MCF 10A (cell line): ENCODE measurements around the gene CMTM8. TPM values are rescaled to one million over a fixed set of nuclear protein-coding genes. Genes with fewer than 3 reads are reported as not detected.
"Not testable (repeated sequence)": the region's sequence is repeated elsewhere in the genome, so short reads cannot be mapped to it uniquely, and the experiment has no call there.

Experiments
- BruUV-seq: library from RNA; stranded (reverse); fragments of 400-500 nt; replicated peaks from 2 replicates; lab custom pipeline; 2021; lab: Mats Ljungman, UMichigan
- CTCF ChIA-PET: fragments of 300-600 bp; sonication (Branson Sonifier 250); formaldehyde crosslinking; extraction: SDS; loops from one replicate; lab custom pipeline; 2021; ENCODE audit warnings: antibody characterized with exemption, inconsistent platforms; lab: Yijun Ruan, JAX
- POLR2A ChIA-PET: fragments of 300-600, 350-650 bp; sonication (Branson Sonifier 250); formaldehyde crosslinking; extraction: SDS; loops from one replicate; lab custom pipeline; 2020; ENCODE audit warnings: antibody characterized with exemption, inconsistent platforms; lab: Yijun Ruan, JAX
- DNase-seq: peaks from one replicate; pipeline ENCODE4 v3.0.0-alpha.2; 2018; ENCODE audit not compliant: unreplicated experiment
- H3K27ac Mint-ChIP-seq: one replicate; pipeline ENCODE4 v1.8.0; 2022; ENCODE audit warnings: mild to moderate bottlenecking, low read depth, mixed read lengths; ENCODE audit not compliant: unreplicated experiment
- H3K27me3 Mint-ChIP-seq: one replicate; pipeline ENCODE4 v1.8.0; 2022; ENCODE audit warnings: mixed read lengths; ENCODE audit not compliant: insufficient read depth, unreplicated experiment
- H3K36me3 Mint-ChIP-seq: one replicate; pipeline ENCODE4 v1.8.0; 2022; ENCODE audit warnings: mild to moderate bottlenecking, moderate library complexity, mixed read lengths; ENCODE audit not compliant: insufficient read depth, unreplicated experiment
- H3K4me1 Mint-ChIP-seq: one replicate; pipeline ENCODE4 v1.8.0; 2022; ENCODE audit warnings: mixed read lengths; ENCODE audit not compliant: insufficient read depth, unreplicated experiment
- H3K4me3 Mint-ChIP-seq: one replicate; pipeline ENCODE4 v1.8.0; 2022; ENCODE audit warnings: mild to moderate bottlenecking, moderate library complexity, mixed read lengths; ENCODE audit not compliant: unreplicated experiment
- H3K9me3 Mint-ChIP-seq: one replicate; pipeline ENCODE4 v1.8.0; 2022; ENCODE audit warnings: mixed read lengths; ENCODE audit not compliant: unreplicated experiment
- intact Hi-C: fragments of 100-400 bp; cut with micrococcal nuclease; formaldehyde crosslinking; loops from 2 replicates; pipeline ENCODE4 v1.14.1; 2022
- total RNA-seq: library from RNA; stranded (reverse); gene quantifications from 2 replicates; pipeline ENCODE4 v1.2.3, GENCODE V29; 2022
- TF ChIP-seq, protein P1 (sequence below): fragments of 200-600 bp; IDR thresholded peaks from one replicate; pipeline ENCODE4 v1.8.0; 2022; ENCODE audit warnings: antibody characterized with exemption, mild to moderate bottlenecking; ENCODE audit not compliant: unreplicated experiment

Gene CMTM8
- total RNA-seq, 1 experiment from 2014 or later: 3.8 TPM

GRCh38 chr3:32226875-32227500 is 11.5 kb upstream of the CMTM8 start:
- Mint-ChIP-seq H3K4me1 (peaks cover 10% of the 10 kb centered on the region), H3K27me3 (no peaks in the 10 kb centered on the region), H3K4me3 (no peak overlapping the region), H3K9me3 (no peaks in the 10 kb centered on the region), H3K27ac (no peak overlapping the region), H3K36me3 (no peaks in the 10 kb centered on the region)
- CTCF ChIA-PET: interaction anchor here (0.6 to 1.1 kb wide), 2 partner anchors 50 to 210 kb away, joined by 3 to 10 read pairs; no protein-coding TSS in a partner anchor
- DNase-seq: peak; percentile 59
- POLR2A ChIA-PET: interaction anchor here (0.6 to 2.4 kb wide), 2 partner anchors 12 to 48 kb away, joined by 3 to 10 read pairs; partner anchors contain the start of gene CMTM8
- intact Hi-C loops: no loop called here
- no TSS peak for BruUV-seq
- TF ChIP-seq, protein P1, sequence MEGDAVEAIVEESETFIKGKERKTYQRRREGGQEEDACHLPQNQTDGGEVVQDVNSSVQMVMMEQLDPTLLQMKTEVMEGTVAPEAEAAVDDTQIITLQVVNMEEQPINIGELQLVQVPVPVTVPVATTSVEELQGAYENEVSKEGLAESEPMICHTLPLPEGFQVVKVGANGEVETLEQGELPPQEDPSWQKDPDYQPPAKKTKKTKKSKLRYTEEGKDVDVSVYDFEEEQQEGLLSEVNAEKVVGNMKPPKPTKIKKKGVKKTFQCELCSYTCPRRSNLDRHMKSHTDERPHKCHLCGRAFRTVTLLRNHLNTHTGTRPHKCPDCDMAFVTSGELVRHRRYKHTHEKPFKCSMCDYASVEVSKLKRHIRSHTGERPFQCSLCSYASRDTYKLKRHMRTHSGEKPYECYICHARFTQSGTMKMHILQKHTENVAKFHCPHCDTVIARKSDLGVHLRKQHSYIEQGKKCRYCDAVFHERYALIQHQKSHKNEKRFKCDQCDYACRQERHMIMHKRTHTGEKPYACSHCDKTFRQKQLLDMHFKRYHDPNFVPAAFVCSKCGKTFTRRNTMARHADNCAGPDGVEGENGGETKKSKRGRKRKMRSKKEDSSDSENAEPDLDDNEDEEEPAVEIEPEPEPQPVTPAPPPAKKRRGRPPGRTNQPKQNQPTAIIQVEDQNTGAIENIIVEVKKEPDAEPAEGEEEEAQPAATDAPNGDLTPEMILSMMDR: no peak

- POLR2A ChIA-PET: interaction anchor here (2.4 kb wide), 1 partner anchor 10 kb away, joined by 10 read pairs; the partner anchor contains the start of gene CMTM8
- BruUV-seq, DNase-seq, intact Hi-C loops, H3K27me3 Mint-ChIP-seq, H3K27ac Mint-ChIP-seq, H3K4me3 Mint-ChIP-seq, H3K9me3 Mint-ChIP-seq, H3K36me3 Mint-ChIP-seq: not testable (repeated sequence)
- CTCF ChIA-PET: interaction anchor here (0.6 to 1.0 kb wide), 2 partner anchors 53 to 660 kb away, joined by 3 to 4 read pairs; no protein-coding TSS in a partner anchor
- H3K4me1 Mint-ChIP-seq: peaks cover 10% of the 10 kb centered on the region
Measured at GRCh38 chr3:32228743-32229142, 9.7 kb upstream of the CMTM8 start.

- Mint-ChIP-seq H3K36me3 (no peaks in the 10 kb centered on the region), H3K4me3 (no peak overlapping the region), H3K27ac (no peak overlapping the region), H3K4me1 (peaks cover 10% of the 10 kb centered on the region), H3K27me3 (no peaks in the 10 kb centered on the region), H3K9me3 (no peaks in the 10 kb centered on the region)
- intact Hi-C loops: no loop called here
- TF ChIP-seq, protein P1: no peak
- ChIA-PET CTCF (no interaction called here), POLR2A (interaction anchor here (0.6 kb wide), 1 partner anchor 1435 kb away, joined by 3 read pairs; no protein-coding TSS in a partner anchor)
- DNase-seq: no peak
- no TSS peak for BruUV-seq
Measured at GRCh38 chr3:32229565-32229964, 8.9 kb upstream of the CMTM8 start.

- intact Hi-C loops: no loop called here
- peaks cover 14% of the 10 kb centered on the region for H3K9me3 Mint-ChIP-seq
- ChIA-PET POLR2A (interaction anchor here (1.7 to 4.8 kb wide), 2 partner anchors 12 to 13 kb away, joined by 4 to 25 read pairs; no protein-coding TSS in a partner anchor), CTCF (no interaction called here)
- H3K36me3 Mint-ChIP-seq: no peaks in the 10 kb centered on the region
- no peak for DNase-seq
- no peak overlapping the region for H3K27ac Mint-ChIP-seq
- no peak overlapping the region for H3K4me3 Mint-ChIP-seq
- no TSS peak for BruUV-seq
- TF ChIP-seq, protein P1: no peak
- no peaks in the 10 kb centered on the region for H3K27me3 Mint-ChIP-seq
- peaks cover 8% of the 10 kb centered on the region for H3K4me1 Mint-ChIP-seq
Measured at GRCh38 chr3:32236377-32236776, 2.1 kb upstream of the CMTM8 start.
